ENCODE data around the gene TCFL5.

The TCFL5 gene

GRCh38 chr20:62861726-62862336, at the start of gene TCFL5:
Gene TCFL5, minus strand, starts transcription at chr20:62861822. Its CDS starts 152 bp downstream, at chr20:62861670.
- peak; percentile 76 for DNase-seq (ENCODE audit: low spot score)

DNA sequence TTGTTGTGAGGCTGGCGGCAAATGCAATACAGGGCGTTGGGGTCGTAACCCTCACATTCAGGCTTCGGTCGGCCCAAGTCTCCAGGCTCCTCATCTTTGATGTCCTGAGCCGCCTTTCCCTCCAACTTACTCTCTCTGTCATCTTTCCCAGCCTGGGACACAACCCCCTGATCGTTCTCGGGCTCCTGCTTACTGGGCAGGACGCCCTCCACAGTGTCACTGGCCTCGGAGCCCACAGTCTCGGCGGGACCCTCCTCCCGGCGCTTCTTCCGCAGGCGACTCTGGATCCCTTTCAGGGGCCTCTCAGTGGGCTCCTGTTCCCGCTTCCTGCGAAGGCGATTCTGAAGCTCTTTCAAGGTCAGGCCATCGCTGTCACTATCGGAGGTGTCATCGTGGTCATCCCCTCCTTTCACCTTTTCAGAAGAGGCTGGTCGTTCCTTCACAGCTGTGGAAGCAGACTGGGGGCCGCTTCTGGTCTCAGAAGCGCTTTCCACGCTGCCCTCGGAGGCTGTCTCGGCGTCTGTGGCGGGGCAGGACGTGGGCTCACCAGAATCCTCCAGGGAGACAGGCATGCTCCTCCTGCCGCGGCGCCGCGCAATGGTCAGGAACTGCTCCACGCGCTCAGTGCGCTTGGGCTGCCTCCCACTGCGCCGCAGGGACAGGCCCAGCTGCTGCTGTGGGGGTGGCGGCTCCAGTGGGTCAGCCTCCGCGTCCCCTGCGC, 49.3 kb upstream of the TCFL5 start:
- no peak for DNase-seq (ENCODE audit: low spot score)

DNA sequence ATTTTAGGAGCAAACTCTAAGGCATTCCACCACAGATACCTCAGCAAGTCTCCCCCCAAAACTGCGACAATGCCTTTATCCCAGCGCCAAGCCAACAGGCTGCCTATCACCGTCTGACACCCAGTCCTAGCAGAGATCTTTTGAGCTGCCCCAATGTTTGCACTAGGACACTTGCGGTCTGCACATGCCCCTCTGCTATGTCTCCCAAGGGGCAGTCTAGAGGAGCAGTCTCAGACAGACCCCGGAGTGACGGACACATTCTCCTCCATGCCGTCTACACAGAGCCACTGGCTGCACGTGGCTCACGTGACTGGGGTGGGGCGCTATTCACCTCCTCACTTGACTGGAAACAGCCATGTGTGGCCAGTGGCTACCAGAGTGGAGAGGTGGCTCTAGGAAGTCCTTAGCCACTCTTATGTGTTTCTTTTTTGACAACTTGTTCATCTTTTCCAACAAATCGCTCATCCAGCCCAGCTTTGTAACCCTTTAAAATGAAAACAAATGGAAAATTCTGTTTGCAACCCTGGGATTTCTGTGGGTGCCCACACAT, 48.7 kb upstream of the TCFL5 start:
- DNase-seq (ENCODE audit: low spot score): no peak

GRCh38 chr20:62908971-62909791, 47.6 kb upstream of the TCFL5 start:
- no peak for DNase-seq (ENCODE audit: low spot score)

GRCh38 chr20:62907384-62908317, 46.0 kb upstream of the TCFL5 start:
- no peak for DNase-seq (ENCODE audit: low spot score)

GRCh38 chr20:62906647-62907375, 45.2 kb upstream of the TCFL5 start:
- no peak for DNase-seq (ENCODE audit: low spot score)

DNA sequence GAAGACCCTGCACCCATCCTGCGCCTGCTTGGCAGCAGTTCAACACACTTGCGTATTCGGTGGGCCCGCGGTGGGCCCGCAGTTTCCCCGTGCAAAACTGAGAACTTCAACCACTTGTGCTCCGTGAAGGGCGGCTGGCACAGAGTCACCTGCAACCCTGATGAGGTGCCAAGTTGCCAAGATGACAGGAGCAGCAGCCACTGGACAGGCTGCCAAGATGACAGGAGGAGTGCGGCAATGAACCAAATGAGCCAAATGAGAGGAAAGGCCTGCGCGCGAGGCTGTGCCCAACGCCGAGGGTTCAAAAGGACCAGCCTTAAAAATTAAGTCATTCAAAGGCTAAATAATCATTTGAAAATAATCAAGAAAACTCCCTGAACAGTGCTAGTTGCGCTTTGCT, 44.6 kb upstream of the TCFL5 start:
- no peak for DNase-seq (ENCODE audit: low spot score)

- no peak for DNase-seq (ENCODE audit: low spot score)
Observed at GRCh38 chr20:62905536-62906117, 44.0 kb upstream of the TCFL5 start.

DNA sequence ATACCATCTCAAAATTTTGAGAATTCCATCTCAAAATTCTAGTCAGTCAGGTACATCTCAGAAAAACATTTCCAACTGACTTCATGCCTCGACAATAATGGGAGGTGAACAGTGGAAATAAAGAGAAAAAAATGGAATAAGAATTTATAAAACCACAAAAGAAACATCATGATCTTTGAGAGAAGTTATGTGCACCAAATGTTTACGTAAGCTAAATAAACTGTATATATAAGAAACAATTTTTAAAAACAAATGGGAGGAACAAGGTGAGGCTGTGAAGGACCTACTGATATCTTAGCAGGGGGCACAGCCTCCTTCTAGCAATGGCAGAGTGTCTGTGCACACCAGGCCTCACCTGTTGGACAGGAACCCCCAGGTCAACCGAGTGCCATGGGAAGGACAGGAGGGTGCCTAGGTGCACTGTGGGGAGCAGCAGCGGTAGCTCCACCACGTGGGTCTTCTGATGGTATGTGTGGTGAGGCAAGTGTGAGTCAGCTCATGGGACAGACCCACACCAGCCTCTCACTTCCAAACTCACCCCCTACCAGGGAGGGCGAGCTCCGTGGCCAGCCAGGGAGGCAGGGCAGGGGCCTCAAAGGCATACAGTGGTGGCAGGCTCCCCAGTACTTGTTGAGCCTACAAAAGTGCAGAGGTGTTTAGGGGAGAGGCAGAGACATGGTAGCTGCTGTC, 41.4 kb upstream of the TCFL5 start:
- DNase-seq (ENCODE audit: low spot score): no peak

DNA sequence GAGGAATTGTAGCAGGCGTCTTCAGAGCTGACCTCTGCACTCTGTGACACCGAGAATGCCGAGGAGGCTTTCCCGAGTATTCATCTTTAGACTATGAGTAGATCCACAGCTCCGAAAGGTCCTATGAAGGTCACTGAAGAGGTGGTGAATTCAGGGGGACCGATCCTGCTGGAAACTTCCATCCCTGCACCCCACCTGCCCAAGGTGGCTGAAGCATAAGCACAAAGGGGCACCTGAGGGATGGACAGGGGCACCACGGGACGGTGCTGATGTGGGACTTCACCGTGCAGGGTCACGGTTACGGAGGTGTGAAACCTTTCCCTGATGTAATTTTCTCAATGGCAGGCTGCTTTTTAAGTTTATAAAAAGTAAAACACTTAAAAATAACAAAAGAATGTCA, 40.3 kb upstream of the TCFL5 start:
- no peak for DNase-seq (ENCODE audit: low spot score)

DNA sequence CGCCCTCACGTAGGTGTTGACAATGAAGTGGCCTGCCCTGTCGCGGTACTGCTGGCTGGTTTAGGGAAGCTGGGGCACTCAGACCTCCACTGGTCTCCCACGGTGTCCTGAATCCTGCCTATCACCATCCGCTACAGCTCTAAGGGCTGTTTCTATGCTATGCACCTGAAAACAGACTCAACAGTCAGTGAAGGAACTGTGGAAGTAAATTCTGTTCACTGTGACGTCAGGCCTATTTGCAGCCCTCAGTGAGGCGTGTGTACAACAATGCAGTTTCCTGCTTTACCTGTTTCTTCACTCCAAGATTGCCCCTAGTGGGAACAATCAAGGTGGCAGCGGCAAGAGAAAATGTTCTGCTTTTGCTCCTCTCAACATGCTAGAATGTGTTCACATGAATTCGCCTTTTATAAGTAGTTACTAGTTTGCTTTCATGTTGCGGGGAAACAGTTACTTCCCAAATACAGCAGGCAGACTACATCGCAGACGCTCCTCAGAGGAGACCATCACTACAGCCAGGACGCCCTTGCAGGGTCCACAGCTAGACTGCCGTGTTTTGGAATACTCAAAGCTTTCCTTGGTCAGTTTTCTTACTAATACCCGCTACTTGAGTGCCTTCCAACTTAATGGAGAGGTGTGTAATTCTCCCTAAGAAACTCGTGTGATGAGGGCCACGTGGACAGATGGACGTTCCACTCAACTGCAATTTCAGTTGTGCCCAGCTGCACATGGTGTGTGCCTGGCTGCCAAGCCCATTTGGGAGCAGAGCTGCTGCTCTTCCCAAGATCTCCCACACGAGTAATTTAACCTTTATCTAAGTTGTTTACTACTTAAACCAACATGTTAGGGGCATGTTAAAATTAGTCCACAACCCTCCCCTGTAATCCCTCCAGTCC, 39.3 kb upstream of the TCFL5 start:
- no peak for DNase-seq (ENCODE audit: low spot score)

- DNase-seq (ENCODE audit: low spot score): peak; percentile 54
Observed at GRCh38 chr20:62900052-62900691, 38.5 kb upstream of the TCFL5 start.

- no peak for DNase-seq (ENCODE audit: low spot score)
Observed at GRCh38 chr20:62899633-62900051, 38.0 kb upstream of the TCFL5 start.

GRCh38 chr20:62898970-62899632, 37.5 kb upstream of the TCFL5 start:
- DNase-seq (ENCODE audit: low spot score): no peak

GRCh38 chr20:62898093-62898964, 36.7 kb upstream of the TCFL5 start:
- DNase-seq (ENCODE audit: low spot score): no peak

DNA sequence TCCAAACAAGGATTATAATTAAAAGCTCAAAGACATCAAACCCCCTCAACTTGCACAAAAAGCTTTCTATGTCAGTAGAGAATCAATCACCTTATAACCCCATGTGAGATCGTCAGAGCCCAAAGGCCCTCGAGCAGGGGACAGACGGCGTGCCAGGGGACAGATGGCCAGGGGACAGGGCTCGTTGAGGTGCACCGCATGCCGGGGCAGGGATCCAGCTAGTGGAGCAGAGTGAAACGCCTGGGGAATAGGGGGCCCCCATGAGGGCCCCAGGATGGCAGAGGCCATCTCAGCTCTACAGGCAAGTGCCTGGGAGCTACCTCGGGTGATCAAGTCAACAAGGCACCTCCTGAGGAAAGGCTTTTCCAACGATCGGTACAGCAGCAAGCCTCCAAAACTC, 36.0 kb upstream of the TCFL5 start:
- no peak for DNase-seq (ENCODE audit: low spot score)

DNA sequence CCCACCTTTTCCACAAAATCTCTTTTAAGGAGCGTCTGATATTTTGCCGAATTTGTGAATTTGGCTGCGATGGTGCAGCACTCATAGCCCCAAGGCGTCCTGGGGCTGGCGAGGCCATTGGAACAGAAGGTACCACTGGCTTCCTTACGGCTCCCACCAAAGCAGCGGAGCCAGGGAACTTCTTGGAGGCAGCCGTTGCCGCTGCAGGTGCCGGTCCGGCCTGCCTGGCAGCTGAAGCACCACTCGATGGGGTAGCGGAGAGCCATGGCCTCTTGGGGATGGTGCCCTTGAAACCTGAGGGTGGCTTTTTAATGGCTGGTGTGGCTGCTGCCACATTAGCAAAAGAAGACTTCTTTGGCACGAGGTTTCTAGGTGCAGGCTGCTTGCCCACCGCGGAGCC, 34.9 kb upstream of the TCFL5 start:
- DNase-seq (ENCODE audit: low spot score): no peak
